Activated naive CD4-positive, alpha-beta T cell treated with anti-CD3 and anti-CD28 coated beads, Interleukin-2, amount 50 U/mL, for 72 hours (primary cell): ENCODE data around the gene MED13L. TPM values are rescaled to one million over a fixed set of nuclear protein-coding genes. Genes with fewer than 3 reads are reported as not detected.

Experiments used
- ATAC-seq, 2 donors: fragments of 150-1000 bp; cut with Tn5 transposase; 2 replicates each; pipeline ENCODE4 v1.10.0; 2021; ENCODE audit warnings: mild to moderate bottlenecking in 2 of 2, moderate library complexity in 2 of 2
- DNase-seq, 2 donors: peaks; one replicate each; pipeline ENCODE4 v3.0.0; 2021 to 2022; ENCODE audit warnings: low spot score in 2 of 2
- H3K27ac Mint-ChIP-seq, 2 donors: one replicate each; pipeline ENCODE4 v1.8.0; 2022; ENCODE audit warnings: mild to moderate bottlenecking in 2 of 2, mixed read lengths in 2 of 2
- H3K36me3 Mint-ChIP-seq, 2 donors: one replicate each; pipeline ENCODE4 v1.8.0; 2022; ENCODE audit warnings: mixed read lengths in 2 of 2
- H3K9me3 Mint-ChIP-seq, 2 donors: one replicate each; pipeline ENCODE4 v1.8.0; 2022; ENCODE audit warnings: mixed read lengths in 2 of 2
- total RNA-seq, 2 donors: library from RNA; stranded (reverse); gene quantifications; one replicate each; pipeline ENCODE4 v1.2.3, GENCODE V29; 2022

MED13L gene
- total RNA-seq, 2 donors from 2014 or later, result 54.2 to 64.0 TPM

DNA sequence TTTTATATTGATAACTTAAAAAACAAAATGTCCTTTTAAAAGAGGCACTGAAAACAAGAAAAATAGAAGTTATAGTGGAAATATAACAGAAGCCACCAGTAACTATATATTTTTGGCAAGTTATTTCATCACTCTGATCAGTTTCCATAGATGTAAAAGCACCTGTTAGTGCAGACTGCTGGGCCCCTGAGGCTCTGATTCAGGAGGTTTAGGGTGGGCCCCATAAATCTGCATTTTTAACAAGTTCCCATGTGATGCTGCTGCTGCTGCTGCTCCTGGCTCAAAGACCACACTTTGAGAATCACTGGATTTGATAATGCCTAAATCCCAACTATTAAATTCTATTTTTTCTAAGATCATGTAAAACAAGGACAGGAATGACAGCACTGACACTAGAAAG lies 251.1 kb downstream of the MED13L start:
- H3K27ac Mint-ChIP-seq, result no peak overlapping the region
- DNase-seq (no peak), ATAC-seq (peak in 1 of 2 donors; percentile 51)
- peaks cover 0 to 8% of the 10 kb centered on the region in 2 donors for H3K9me3 Mint-ChIP-seq
- peaks cover 0 to 13% of the 10 kb centered on the region in 2 donors for H3K36me3 Mint-ChIP-seq

DNA sequence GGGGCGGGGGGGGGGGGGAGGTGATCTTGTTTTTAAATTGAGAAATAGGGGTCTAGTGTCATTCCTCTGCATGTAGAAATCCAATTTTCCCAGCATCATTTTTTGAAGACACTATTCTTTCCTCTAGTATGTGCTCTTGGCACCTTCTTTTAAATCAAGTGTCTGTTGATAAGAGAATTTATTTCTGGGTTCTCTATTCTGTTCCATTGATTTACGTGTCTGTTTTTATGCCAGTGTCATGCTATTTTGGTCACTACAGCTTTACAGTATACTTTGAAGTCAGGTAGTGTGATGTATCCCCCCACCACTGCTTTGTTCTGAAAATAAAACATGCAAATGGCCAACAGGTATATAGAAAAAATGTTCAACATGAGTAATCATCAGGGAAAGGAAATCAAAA lies 252.7 kb downstream of the MED13L start:
- Mint-ChIP-seq H3K9me3 (no peaks in the 10 kb centered on the region), H3K36me3 (no peaks in the 10 kb centered on the region), H3K27ac (no peak overlapping the region)
- no peak for DNase-seq
- no peak for ATAC-seq

DNA sequence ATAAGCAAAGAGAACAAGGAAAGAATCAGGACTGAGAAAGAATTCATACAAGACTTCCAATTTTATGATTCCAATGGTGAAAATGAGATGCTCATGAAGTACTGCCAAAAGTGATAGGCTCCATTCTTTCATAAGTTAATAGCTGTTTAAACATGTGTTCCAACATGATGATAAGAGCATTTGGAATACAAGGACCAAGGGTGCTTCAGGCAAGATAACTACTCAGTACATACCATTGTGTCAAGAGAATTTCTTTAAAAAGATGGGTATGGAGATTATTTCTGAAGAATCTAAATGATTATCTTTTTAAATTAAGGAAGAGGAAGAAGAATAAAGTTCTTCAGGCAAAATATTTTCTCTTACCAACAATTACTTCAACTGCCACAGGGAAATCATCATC lies 258.1 kb downstream of the MED13L start:
- Mint-ChIP-seq H3K36me3 (no peaks in the 10 kb centered on the region), H3K27ac (no peak overlapping the region), H3K9me3 (no peaks in the 10 kb centered on the region)
- DNase-seq (no peak), ATAC-seq (no peak)

DNA sequence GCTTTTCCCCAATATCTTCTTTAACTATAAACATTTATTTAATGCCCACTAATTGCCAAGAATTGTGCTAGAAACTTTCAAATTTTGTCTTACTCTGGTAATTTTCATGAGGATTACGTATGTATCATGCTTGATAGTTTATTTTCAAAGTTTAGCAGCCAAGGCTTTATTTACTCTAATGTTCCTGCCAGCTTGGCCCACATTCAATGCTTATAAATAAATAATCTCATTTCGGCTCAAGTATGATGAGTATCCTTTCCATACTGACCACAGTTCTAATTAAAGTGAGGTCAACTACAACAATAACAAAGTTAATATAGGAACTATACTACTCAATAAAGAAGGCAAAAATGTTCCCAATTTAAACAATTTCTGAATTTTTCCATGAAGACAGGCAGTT lies 259.2 kb downstream of the MED13L start:
- no peaks in the 10 kb centered on the region for H3K9me3 Mint-ChIP-seq
- DNase-seq (no peak), ATAC-seq (no peak)
- no peak overlapping the region for H3K27ac Mint-ChIP-seq
- H3K36me3 Mint-ChIP-seq, result peaks cover 0 to 5% of the 10 kb centered on the region in 2 donors

DNA sequence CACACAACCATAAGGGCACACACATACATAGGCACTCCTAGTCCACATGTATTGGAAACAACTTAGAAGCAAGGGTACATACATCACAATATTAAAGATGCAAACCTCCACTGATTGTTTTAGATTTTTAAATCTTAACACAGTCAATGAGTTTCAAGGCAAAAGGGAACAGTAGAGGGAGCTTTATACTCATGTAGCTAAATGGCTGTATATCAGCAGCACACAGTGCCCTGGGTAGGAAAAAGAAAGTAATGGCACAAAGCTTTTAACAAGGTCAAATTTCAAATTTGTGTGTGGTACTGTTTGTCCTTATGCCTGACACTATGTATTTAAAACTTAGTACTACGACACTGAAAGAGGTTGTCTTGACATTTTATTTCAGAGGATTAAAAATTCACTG lies 262.0 kb downstream of the MED13L start:
- peaks cover 0 to 5% of the 10 kb centered on the region in 2 donors for H3K36me3 Mint-ChIP-seq
- ATAC-seq, result peak in 1 of 2 donors; percentile 68
- peak overlapping the region in 1 of 2 donors; percentile 24 for H3K27ac Mint-ChIP-seq
- DNase-seq, result no peak
- H3K9me3 Mint-ChIP-seq, result no peaks in the 10 kb centered on the region

DNA sequence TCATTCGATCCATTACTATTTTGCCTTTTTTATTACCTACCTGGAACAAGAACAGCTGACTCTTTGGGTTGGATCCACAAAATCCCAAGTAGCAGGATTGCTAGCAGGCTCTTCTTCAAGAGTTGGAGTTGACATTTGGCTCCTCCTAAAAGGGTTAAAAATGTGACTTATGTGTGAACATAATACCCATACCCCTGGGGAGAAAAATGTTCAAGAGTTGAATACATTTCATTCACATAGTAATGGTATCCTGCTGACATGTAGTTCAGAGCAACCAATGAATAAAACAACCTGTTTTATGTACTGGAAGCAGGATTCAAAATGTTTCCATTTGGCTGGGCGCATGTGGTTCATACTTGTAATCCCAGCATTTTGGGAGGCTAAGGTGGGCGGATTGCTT lies 264.7 kb downstream of the MED13L start:
- no peak overlapping the region for H3K27ac Mint-ChIP-seq
- H3K9me3 Mint-ChIP-seq, result no peaks in the 10 kb centered on the region
- H3K36me3 Mint-ChIP-seq, result peaks cover 0 to 5% of the 10 kb centered on the region in 2 donors
- no peak for ATAC-seq
- no peak for DNase-seq

DNA sequence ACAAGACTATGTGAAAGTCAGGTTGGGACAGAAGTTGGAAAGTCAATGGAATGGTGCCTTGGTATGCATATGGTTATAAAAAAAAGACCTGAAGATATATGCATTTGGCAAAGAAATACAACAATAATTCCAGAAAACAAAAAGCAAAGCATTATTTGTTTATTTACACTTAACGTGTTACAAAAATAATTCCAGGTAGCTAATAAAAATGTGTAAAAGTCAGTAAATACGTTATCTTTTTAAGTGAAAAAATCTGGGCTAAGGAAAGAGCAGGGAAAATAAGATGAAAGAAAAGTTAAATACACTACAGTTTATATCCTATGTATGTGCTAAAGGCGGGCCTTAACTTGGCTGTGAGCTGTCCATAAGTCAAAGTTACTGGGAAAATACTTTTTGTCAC lies 266.3 kb downstream of the MED13L start:
- Mint-ChIP-seq H3K36me3 (peaks cover 0 to 5% of the 10 kb centered on the region in 2 donors), H3K9me3 (no peaks in the 10 kb centered on the region), H3K27ac (peak overlapping the region in 1 of 2 donors; percentile 46)
- ATAC-seq (no peak), DNase-seq (no peak)

DNA sequence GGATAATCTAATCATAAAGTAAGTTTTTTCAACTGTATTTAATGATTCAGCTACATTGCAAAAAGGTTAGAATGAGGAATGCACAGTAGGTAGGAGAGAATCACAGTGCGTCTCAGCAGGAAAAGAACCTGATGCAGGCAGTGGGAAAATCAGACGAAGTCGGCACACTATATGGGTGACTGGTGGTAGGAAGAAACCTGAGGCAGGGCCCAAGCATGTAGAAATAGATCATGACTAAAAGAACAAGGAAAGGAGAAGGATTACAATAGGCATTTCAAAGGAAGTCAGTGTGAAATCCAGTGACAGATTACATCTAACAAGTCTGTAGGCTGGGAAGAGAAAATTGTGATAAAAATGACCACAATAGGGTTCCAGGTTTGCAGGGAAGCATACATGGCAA lies 267.0 kb downstream of the MED13L start:
- DNase-seq, result no peak
- no peak for ATAC-seq
- Mint-ChIP-seq H3K9me3 (no peaks in the 10 kb centered on the region), H3K27ac (no peak overlapping the region), H3K36me3 (peaks cover 0 to 5% of the 10 kb centered on the region in 2 donors)

DNA sequence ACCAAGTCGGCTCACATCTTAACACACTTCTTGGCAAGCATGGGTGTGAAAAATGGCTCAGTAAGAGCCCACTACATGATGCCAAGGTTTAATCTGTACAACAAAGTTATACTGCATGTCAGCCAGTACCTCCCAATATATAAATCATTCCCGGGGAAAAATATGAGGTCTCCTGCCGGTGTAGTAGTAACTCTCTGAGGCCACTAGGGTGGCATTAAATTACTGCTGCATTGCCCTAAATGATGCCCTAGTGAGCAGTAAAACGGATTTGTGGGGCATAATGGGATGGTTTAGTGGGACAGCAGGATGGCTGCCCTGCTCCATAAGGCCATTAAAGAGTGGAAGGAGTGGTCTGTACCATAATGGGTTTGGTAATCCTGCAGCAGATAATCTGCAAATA lies 267.7 kb downstream of the MED13L start:
- Mint-ChIP-seq H3K36me3 (peaks cover 0 to 5% of the 10 kb centered on the region in 2 donors), H3K27ac (peak overlapping the region in 1 of 2 donors; percentile 13), H3K9me3 (no peaks in the 10 kb centered on the region)
- ATAC-seq (no peak), DNase-seq (no peak)

DNA sequence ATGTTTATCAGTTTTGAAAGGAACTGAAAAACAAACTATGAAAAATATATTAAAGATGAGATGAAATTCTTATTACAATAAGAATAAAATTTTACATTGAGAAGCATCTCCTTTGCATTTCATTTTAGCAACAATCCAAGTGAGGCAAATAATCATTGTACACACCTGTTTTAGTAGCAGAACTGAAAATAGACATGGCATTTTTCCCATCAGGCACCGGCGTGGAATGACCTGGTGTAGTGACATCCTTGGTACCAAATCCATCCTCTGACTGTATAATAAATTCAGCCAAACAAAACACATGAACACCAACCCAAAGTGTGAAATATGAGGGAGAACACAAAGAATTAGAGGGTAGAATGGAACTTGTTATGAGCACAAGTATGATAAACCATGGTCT lies 271.4 kb downstream of the MED13L start:
- Mint-ChIP-seq H3K36me3 (peaks cover 0 to 4% of the 10 kb centered on the region in 2 donors), H3K27ac (no peak overlapping the region), H3K9me3 (no peaks in the 10 kb centered on the region)
- DNase-seq, result no peak
- no peak for ATAC-seq

DNA sequence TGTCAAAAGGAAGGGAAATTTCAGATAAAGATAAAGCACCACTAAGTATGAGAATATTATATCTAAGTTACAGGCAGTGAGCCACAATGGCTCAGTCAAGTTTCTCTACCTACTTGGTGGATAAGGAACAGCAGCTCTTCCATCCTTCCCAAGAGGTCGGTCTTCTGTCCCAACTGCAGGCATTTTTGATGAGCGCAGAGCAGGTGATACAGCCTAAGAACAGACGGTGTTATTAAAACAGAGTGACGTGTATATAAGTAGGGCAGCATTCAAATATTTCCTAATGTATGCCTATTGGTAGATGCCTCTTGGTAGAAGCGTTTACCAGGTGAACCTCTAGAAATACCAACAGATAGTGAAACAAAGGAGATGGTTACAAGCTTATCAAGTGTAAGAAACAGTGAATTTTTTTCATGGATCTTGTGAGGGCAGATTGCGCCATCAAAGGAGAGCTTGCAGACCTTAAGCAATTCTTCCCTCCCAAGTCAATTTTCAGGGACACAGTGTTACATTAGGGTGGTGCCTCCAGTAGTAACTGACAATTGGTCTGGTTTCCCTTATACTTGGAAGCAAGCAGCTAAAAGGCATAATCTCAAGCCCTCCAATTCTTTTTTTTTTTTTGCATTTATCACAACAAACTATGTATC lies 274.5 kb downstream of the MED13L start:
- ATAC-seq (no peak), DNase-seq (no peak)
- H3K27ac Mint-ChIP-seq, result no peak overlapping the region
- peaks cover 0 to 4% of the 10 kb centered on the region in 2 donors for H3K36me3 Mint-ChIP-seq
- no peaks in the 10 kb centered on the region for H3K9me3 Mint-ChIP-seq

DNA sequence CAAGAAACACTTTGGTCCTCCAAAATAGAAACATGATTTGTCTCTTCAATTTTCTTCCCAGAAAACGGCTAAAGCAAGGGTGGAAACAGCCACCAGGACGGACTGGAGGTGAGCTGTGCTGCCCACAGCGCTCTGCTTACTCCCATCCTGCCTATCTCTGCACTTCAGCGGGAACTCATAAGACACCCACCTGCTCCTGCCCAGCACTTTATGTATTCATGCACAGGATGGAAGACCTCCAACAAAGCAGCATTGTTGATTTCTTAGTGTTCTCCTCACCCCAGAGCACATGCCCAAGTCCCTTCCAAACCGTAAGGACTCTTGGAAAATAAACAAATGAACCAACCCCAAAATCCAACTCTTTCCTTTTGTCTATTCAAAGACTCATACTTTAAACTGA lies 277.2 kb downstream of the MED13L start:
- Mint-ChIP-seq H3K9me3 (no peaks in the 10 kb centered on the region), H3K27ac (no peak overlapping the region), H3K36me3 (peaks cover 0 to 4% of the 10 kb centered on the region in 2 donors)
- no peak for DNase-seq
- ATAC-seq, result no peak

DNA sequence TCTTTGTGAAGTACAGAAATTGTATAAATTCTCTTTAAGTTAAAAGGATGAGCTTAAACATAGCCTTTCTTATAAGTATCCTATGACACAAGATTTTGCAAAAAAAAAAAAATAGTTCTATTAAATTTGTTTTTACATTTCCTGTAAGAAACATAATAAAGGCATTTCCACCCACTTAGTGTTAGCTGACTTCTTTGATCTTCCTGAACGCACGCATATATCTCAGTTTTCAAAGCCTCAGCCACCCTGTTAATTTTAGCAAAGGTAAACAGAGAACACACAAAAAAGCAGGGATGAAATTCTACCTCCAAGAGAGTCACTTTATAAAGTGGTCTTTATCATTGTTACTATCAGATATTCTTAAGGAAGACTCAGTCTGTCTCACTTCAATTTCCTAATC lies 277.9 kb downstream of the MED13L start:
- H3K36me3 Mint-ChIP-seq, result peaks cover 0 to 4% of the 10 kb centered on the region in 2 donors
- H3K27ac Mint-ChIP-seq, result no peak overlapping the region
- no peak for DNase-seq
- no peaks in the 10 kb centered on the region for H3K9me3 Mint-ChIP-seq
- no peak for ATAC-seq

DNA sequence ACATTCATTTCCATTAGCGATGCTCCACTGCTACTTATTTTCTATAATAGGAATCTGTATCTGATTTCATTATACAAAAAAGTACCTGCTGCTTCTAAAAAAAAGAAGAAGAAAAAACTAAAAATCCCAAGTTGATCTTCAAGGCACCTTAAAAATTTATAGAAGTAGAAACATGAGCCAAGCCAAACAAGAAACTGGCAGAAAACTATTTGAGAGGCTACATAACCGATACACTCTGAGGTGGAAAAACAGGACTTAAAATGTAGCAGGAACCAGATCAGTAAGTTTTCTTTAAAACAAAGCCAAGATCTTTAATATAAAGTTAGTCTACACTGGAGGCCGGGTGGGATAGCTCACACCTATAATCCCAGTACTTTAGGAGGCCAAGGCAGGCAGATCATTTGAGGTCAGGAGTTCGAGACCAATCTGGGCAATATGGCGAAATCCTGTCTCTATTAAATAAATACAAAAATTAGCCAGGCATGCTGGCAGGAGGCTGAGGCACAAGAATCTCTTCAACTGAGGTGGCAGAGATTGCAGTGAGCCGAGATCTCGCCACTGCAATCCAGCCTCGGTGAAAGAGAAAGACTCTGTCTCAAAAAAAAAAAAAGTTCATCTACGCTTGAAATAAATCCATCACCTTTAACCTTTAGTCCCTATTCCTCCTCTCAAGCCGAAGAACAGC lies 278.6 kb downstream of the MED13L start:
- DNase-seq (no peak), ATAC-seq (no peak)
- peak overlapping the region in 1 of 2 donors; percentile 50 for H3K27ac Mint-ChIP-seq
- H3K36me3 Mint-ChIP-seq, result no peaks in the 10 kb centered on the region
- no peaks in the 10 kb centered on the region for H3K9me3 Mint-ChIP-seq

DNA sequence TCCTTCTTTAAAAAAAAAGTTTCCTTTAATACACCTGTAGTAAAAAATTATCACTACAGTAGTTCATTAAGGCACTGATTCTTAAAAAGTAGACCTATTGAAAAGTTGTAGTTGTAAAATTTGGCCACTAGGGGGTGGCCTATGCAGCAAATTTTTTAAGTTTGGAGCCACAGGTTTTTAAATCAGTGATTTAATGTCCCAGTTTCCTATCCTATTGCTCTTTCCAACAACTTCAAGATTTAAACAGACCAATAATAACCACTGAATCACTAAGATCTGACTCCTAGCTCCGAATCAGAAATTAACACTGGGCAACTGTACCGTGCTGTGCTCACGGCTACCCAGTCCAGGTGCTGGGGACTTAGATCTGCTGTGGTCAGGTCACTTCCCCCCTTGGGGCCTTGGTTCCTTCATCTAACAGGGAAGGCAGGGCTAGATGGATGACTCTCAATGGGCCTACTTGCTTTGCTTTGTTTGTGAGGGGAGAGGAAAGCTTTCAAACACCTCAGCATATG lies 279.3 kb downstream of the MED13L start:
- H3K9me3 Mint-ChIP-seq, result no peaks in the 10 kb centered on the region
- H3K36me3 Mint-ChIP-seq, result no peaks in the 10 kb centered on the region
- no peak for ATAC-seq
- no peak overlapping the region for H3K27ac Mint-ChIP-seq
- DNase-seq, result no peak

DNA sequence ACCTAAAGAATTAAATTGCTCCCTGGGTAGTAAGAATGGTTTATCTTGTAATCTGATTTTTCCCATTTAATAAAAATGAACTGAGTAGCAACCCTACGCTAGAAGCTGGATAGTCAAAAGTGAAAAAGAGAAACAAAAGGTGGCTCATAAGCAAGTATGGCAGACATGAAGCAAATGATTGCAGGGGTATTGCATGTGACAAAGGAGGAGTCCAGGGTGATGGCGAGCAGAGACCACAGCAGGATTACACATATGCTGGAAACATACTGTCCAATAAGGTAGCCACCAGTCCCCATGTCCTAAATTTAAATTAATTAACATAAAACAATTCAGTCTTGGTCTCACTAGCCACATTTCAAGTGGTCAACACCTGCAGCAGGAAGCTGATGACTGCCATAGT lies 283.8 kb downstream of the MED13L start:
- Mint-ChIP-seq H3K9me3 (no peaks in the 10 kb centered on the region), H3K27ac (peak overlapping the region in 1 of 2 donors; percentile 23), H3K36me3 (peaks cover 0 to 9% of the 10 kb centered on the region in 2 donors)
- no peak for DNase-seq
- no peak for ATAC-seq

DNA sequence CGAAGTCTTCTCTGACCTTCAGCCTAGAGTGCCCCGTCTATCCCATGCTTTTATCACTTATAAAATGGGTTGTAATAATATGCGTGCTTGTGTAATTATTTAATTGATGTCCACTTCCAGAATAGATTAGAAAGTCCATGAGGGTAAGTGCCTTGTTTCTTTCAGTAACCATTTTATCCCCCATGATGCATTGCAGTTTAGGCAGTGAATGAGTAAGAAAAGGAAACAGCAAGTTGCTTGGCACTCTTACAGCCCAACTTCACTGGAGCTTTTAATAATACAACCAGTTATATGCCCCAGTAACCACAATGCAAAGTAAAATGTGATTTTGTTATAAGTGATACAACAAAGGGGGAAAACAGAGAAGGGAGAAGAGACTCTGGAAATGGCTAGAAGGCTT lies 287.3 kb downstream of the MED13L start:
- DNase-seq (no peak), ATAC-seq (no peak)
- H3K27ac Mint-ChIP-seq, result no peak overlapping the region
- no peaks in the 10 kb centered on the region for H3K9me3 Mint-ChIP-seq
- peaks cover 5 to 14% of the 10 kb centered on the region in 2 donors for H3K36me3 Mint-ChIP-seq
